ENCODE results near the gene ADARB1. TPM values are rescaled to one million over a fixed set of nuclear protein-coding genes. Genes with fewer than 3 reads are reported as not detected.

Gene ADARB1
- total and polyA plus RNA-seq, 2 of the 8 experiments (the other 6 are each of a cell fraction or from before 2014, with no cell fraction given): 4.7 to 14.9 TPM

DNA sequence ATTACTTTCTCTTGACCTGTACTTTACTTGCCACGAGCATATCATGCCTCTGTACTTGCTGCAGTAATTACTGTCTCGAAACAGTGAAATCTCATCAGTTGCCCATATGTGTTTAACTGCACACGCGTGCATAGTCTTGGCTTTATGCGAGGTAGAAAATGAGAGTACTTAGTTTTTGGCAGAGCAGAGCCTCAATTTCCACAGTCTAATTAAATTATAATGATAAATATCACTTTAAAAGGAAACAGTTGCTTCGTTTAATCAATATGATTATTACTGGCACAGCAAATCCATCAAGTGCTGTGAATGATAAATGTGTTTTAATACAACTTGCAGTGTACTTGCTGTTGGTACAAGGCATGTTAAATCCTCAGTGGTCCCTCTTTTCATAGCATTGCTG is 47.6 kb downstream of the ADARB1 start:
- Histone ChIP-seq H4K91ac (replicated peaks; ENCODE audit: insufficient read length, low read length) (no peak overlapping the region), H3K23me2 (ENCODE audit: low read depth, low read length) (no peaks in the 10 kb centered on the region), H3K14ac (ENCODE audit: insufficient read length) (no peak overlapping the region), H2BK12ac (ENCODE audit: low read depth, low read length) (no peak overlapping the region), H2BK5ac (ENCODE audit: low read depth, low read length) (no peak overlapping the region), H3K27me3 (replicated peaks in 1 of 4; ENCODE audit: control insufficient read depth in 3 of 4, extremely low read depth in 1 of 4, insufficient read depth in 3 of 4, low read length in 3 of 4) (no peaks in the 10 kb centered on the region), H3K18ac (ENCODE audit: extremely low read depth, low read length) (no peak overlapping the region), H3K56ac (replicated peaks; ENCODE audit: insufficient read length, low read depth, low read length) (no peak overlapping the region), H2BK20ac (ENCODE audit: low read length) (no peak overlapping the region), H2BK120ac (replicated peaks; ENCODE audit: low read depth, low read length) (no peak overlapping the region), H3K36me3 (ENCODE audit: control insufficient read depth in 2 of 4, insufficient read depth in 4 of 4, low read length in 3 of 4) (no peaks in the 10 kb centered on the region), H3K4me3 (ENCODE audit: extremely low read depth in 1 of 4, insufficient read depth in 2 of 4, low read depth in 3 of 4, low read length in 4 of 4) (no peak overlapping the region), H3K27ac (ENCODE audit: low read depth, low read length) (no peak overlapping the region), H3K79me2 (ENCODE audit: control insufficient read depth in 1 of 2, insufficient read depth in 2 of 2, low read length in 2 of 2) (no peaks in the 10 kb centered on the region), H4K20me1 (replicated peaks in 1 of 2; ENCODE audit: control insufficient read depth in 1 of 2, insufficient read depth in 2 of 2, low read length in 2 of 2) (peaks cover 0 to 4% of the 10 kb centered on the region in 2 experiments), H3K4me2 (ENCODE audit: insufficient read depth in 1 of 2, low read depth in 2 of 2, low read length in 2 of 2) (no peak overlapping the region), H2AFZ (ENCODE audit: low read length) (no peak overlapping the region), H2BK15ac (ENCODE audit: low read length) (no peak overlapping the region), H2AK5ac (ENCODE audit: low read depth, low read length) (no peak overlapping the region), H3K4me1 (replicated peaks in 1 of 4; ENCODE audit: control insufficient read depth in 3 of 4, insufficient read depth in 4 of 4, low read length in 3 of 4) (no peaks in the 10 kb centered on the region), H4K8ac (ENCODE audit: extremely low read depth, insufficient read depth, low read length) (no peak overlapping the region), H3K9ac (replicated peaks in 1 of 4; ENCODE audit: extremely low read depth in 1 of 4, low read depth in 3 of 4, low read length in 3 of 4) (no peak overlapping the region), H4K5ac (ENCODE audit: insufficient read length, low read depth, low read length) (no peak overlapping the region), H3K79me1 (ENCODE audit: low read depth, low read length) (no peaks in the 10 kb centered on the region), H3K23ac (ENCODE audit: insufficient read length) (no peak overlapping the region), H3K4ac (replicated peaks; ENCODE audit: insufficient read length, low read depth, low read length) (no peak overlapping the region), H3K9me3 (ENCODE audit: insufficient read depth in 2 of 2, low read depth in 1 of 2, low read length in 1 of 2) (no peaks in the 10 kb centered on the region)
- FAIRE-seq (no peak), DNase-seq (ENCODE audit: low read depth in 1 of 2, low spot score in 2 of 2) (no peak)
- 89% methylated on average over 6 of the region's 6 CpGs; no CpG with 5 or more reads in 1 of the 2 experiments for WGBS, 2 experiments (ENCODE audit: extremely low coverage in 1 of 2, insufficient coverage in 1 of 2, insufficient read length in 1 of 2, insufficient replicate concordance in 2 of 2, low coverage in 1 of 2, low lambda C conversion rate in 2 of 2, missing lambda C conversion rate in 1 of 2)
- ChIA-PET CTCF (ENCODE audit: partially characterized antibody) (interaction anchor here (1.2 to 3.2 kb wide), 6 partner anchors 9 to 174 kb away, joined by 3 to 27 read pairs (median 9); no protein-coding TSS in a partner anchor), POLR2A (ENCODE audit: partially characterized antibody) (no interaction called here)
- no peak for TF ChIP-seq GTF2F1 (IDR thresholded peaks at IDR 0.05; ENCODE audit: borderline replicate concordance, low read depth, low read length)
- TF ChIP-seq CHD1 (IDR thresholded peaks at IDR 0.05; ENCODE audit: low read depth, low read length): no peak
- TF ChIP-seq CBX8 (IDR thresholded peaks at IDR 0.05; ENCODE audit: borderline replicate concordance, low read depth, low read length): no peak
- TF ChIP-seq, protein P1, sequence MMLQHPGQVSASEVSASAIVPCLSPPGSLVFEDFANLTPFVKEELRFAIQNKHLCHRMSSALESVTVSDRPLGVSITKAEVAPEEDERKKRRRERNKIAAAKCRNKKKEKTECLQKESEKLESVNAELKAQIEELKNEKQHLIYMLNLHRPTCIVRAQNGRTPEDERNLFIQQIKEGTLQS (IDR thresholded peaks at IDR 0.05; ENCODE audit: insufficient read depth, low read depth, low read length): no peak
- no peak for TF ChIP-seq USF2 (IDR thresholded peaks at IDR 0.05; ENCODE audit: low read length)
- no peak for TF ChIP-seq BRCA1 (IDR thresholded peaks at IDR 0.05; ENCODE audit: low read depth, low read length)
- TF ChIP-seq CREB1 (IDR thresholded peaks at IDR 0.05): no peak
- TF ChIP-seq JUND (IDR thresholded peaks at IDR 0.05; ENCODE audit: low read length): no peak

Data from H1 (cell line).